ENCODE data around the gene CTNNA2.

- no peak for TF ChIP-seq EZH2 (IDR thresholded peaks at IDR 0.05; ENCODE audit: borderline replicate concordance, low read depth, low read length, severe bottlenecking)
- TF ChIP-seq CTCF (IDR thresholded peaks at IDR 0.05; ENCODE audit: borderline replicate concordance, extremely low read depth, low read length, poor library complexity, severe bottlenecking) = no peak
These were observed 307.4 kb downstream of the CTNNA2 start for GRCh38 chr2:79820281-79820680.
